ENCODE data around the gene MS4A5. TPM values are rescaled to one million over a fixed set of nuclear protein-coding genes. Genes with fewer than 3 reads are reported as not detected.
"Not testable (repeated sequence)": the region's sequence is repeated elsewhere in the genome, so short reads cannot be mapped to it uniquely, and the experiment has no call there.

MS4A5 gene
- total RNA-seq, 1 donor: not detected

- DNase-seq (ENCODE audit: low read depth): no peak
- TF ChIP-seq, protein P1, sequence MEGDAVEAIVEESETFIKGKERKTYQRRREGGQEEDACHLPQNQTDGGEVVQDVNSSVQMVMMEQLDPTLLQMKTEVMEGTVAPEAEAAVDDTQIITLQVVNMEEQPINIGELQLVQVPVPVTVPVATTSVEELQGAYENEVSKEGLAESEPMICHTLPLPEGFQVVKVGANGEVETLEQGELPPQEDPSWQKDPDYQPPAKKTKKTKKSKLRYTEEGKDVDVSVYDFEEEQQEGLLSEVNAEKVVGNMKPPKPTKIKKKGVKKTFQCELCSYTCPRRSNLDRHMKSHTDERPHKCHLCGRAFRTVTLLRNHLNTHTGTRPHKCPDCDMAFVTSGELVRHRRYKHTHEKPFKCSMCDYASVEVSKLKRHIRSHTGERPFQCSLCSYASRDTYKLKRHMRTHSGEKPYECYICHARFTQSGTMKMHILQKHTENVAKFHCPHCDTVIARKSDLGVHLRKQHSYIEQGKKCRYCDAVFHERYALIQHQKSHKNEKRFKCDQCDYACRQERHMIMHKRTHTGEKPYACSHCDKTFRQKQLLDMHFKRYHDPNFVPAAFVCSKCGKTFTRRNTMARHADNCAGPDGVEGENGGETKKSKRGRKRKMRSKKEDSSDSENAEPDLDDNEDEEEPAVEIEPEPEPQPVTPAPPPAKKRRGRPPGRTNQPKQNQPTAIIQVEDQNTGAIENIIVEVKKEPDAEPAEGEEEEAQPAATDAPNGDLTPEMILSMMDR (IDR thresholded peaks at IDR 0.05; ENCODE audit: insufficient read depth, low read length): no peak
- H3K4me3 ChIP-seq (ENCODE audit: low read depth, low read length): no peak overlapping the region
Measured at GRCh38 chr11:60447070-60447469, 17.7 kb downstream of the MS4A5 start.

- no peak overlapping the region for H3K4me3 ChIP-seq (ENCODE audit: low read depth, low read length)
- no peak for DNase-seq (ENCODE audit: low read depth)
- TF ChIP-seq, protein P1 (IDR thresholded peaks at IDR 0.05; ENCODE audit: insufficient read depth, low read length): no peak
Measured at GRCh38 chr11:60447846-60448245, 18.5 kb downstream of the MS4A5 start.

DNA sequence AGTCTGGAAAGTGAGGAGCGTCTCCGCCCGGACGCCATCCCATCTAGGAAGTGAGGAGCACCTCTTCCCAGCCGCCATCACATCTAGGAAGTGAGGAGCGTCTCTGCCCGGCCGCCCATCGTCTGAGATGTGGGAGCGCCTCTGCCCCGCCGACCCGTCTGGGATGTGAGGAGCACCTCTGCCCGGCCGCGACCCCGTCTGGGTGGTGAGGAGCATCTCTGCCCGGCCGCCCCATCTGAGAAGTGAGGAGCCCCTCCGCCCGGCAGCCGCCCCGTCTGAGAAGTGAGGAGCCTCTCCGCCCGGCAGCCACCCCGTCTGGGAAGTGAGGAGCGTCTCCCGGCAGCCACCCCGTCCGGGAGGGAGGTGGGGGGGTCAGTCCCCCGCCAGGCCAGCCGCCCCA lies 21.8 kb downstream of the MS4A5 start:
- DNase-seq (ENCODE audit: low read depth); H3K4me3 ChIP-seq (ENCODE audit: low read depth, low read length): not testable (repeated sequence)

GRCh38 chr11:60454212-60454611 lies 24.8 kb downstream of the MS4A5 start:
- DNase-seq (ENCODE audit: low read depth): no peak
- TF ChIP-seq, protein P1 (IDR thresholded peaks at IDR 0.05; ENCODE audit: insufficient read depth, low read length): no peak
- no peak overlapping the region for H3K4me3 ChIP-seq (ENCODE audit: low read depth, low read length)

DNA sequence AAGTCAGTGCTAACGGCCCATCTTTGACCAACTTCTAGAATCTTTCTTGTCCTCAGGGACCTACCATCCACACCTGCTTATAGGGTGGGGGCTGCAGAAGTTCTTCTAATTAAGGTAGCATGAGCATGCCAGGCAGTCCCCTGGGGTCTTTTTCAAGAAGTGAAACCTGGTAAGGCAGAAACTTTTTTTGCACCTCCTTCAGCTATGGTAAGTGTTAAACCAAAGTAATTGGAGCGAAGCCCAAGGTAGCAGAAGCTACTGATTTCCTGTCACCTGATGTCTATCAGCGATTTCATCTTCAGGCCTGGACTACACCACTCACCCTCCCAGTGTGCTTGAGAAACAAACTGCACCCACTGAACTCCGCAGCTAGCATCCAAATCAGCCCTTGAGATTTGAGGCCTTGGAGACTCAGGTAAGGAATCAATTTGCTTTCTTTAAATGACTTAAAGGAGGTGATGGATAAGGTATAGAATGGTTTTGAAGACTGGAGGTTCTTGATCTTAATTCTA lies 26.2 kb downstream of the MS4A5 start, which contains the start of gene MS4A1:
TSS of gene MS4A1 (plus strand) at position 317 of the 512 bp plus-strand sequence. CDS start 6,528 bp downstream, outside the sequence.
- H3K4me3 ChIP-seq (ENCODE audit: low read depth, low read length): no peak within 1 kb of the TSS
- TF ChIP-seq, protein P1 (IDR thresholded peaks at IDR 0.05; ENCODE audit: insufficient read depth, low read length): no peak
- no peak for DNase-seq (ENCODE audit: low read depth)

DNA sequence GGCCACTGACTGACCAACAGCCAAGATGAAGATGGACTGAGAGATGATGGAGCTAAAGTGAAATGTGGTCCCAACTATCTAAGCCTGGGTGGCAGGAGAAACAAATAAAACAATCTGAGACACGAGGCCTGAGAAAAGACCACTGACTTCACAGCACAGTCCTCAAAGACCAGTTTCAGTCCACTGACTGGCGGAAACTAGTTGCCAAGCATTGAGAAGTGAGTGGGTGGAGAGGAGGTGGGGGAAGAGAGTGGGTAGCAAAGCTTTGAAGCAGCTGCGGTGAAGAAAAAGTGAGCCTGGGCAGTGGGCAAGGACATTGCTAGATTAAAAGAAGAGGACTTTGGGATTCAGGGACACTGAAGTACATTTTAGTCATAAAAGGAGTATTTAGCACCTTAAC lies 28.2 kb downstream of the MS4A5 start:
- H3K4me3 ChIP-seq (ENCODE audit: low read depth, low read length): no peak overlapping the region
- DNase-seq (ENCODE audit: low read depth): no peak
- TF ChIP-seq, protein P1 (IDR thresholded peaks at IDR 0.05; ENCODE audit: insufficient read depth, low read length): no peak

GRCh38 chr11:60459345-60459744 lies 30.0 kb downstream of the MS4A5 start:
- no peak for DNase-seq (ENCODE audit: low read depth)
- TF ChIP-seq, protein P1 (IDR thresholded peaks at IDR 0.05; ENCODE audit: insufficient read depth, low read length): no peak
- H3K4me3 ChIP-seq (ENCODE audit: low read depth, low read length): no peak overlapping the region
